DOHH2 (cell line): ENCODE data around the gene GPX5.
"Not testable (repeated sequence)": the region's sequence is repeated elsewhere in the genome, so short reads cannot be mapped to it uniquely, and the experiment has no call there.

Experiments used
- H3F3A ChIP-seq: fragments of 200-600 bp; sonication (generic), shearing (Covaris generic); 2 replicates; pipeline ENCODE4 v1.6.0; 2016; ENCODE audit warnings: antibody characterized with exemption, mild to moderate bottlenecking; ENCODE audit not compliant: control insufficient read depth, insufficient read depth
- H3K27ac ChIP-seq: fragments of 200-600 bp; sonication (generic); 2 replicates; pipeline ENCODE4 v1.5.1; 2014; ENCODE audit warnings: low read depth, mild to moderate bottlenecking, low read length, moderate library complexity
- H3K27me3 ChIP-seq: fragments of 200-600 bp; sonication (generic); 2 replicates; pipeline ENCODE4 v1.6.1; 2014; ENCODE audit warnings: mild to moderate bottlenecking, low read length, mixed read lengths; ENCODE audit not compliant: control insufficient read depth
- H3K36me3 ChIP-seq: fragments of 200-600 bp; sonication (generic); 2 replicates; pipeline ENCODE4 v1.6.1; 2014; ENCODE audit warnings: mild to moderate bottlenecking, low read length, moderate library complexity, mixed read lengths; ENCODE audit not compliant: control insufficient read depth
- H3K4me1 ChIP-seq: fragments of 200-600 bp; sonication (generic); 2 replicates; pipeline ENCODE4 v1.6.1; 2014; ENCODE audit warnings: mild to moderate bottlenecking, low read length, mixed read lengths; ENCODE audit not compliant: control insufficient read depth
- H3K4me2 ChIP-seq: fragments of 200-600 bp; sonication (generic); 2 replicates; pipeline ENCODE4 v1.6.0; 2014; ENCODE audit warnings: mild to moderate bottlenecking, low read length, moderate library complexity
- H3K4me3 ChIP-seq: fragments of 200-600 bp; sonication (generic); 2 replicates; pipeline ENCODE4 v1.5.1; 2014; ENCODE audit warnings: mild to moderate bottlenecking, low read length, mixed read lengths
- H3K79me2 ChIP-seq: fragments of 200-600 bp; sonication (generic); 2 replicates; pipeline ENCODE4 v1.6.1; 2014; ENCODE audit warnings: mild to moderate bottlenecking, low read length, mixed read lengths; ENCODE audit not compliant: control insufficient read depth
- H3K9me2 ChIP-seq: fragments of 200-600 bp; sonication (generic); replicated peaks from 2 replicates; pipeline ENCODE4 v1.6.1; 2014; ENCODE audit warnings: mild to moderate bottlenecking, low read length, mixed read lengths; ENCODE audit not compliant: control insufficient read depth
- H3K9me3 ChIP-seq: fragments of 200-600 bp; sonication (generic); 2 replicates; pipeline ENCODE4 v1.6.1; 2014; ENCODE audit warnings: antibody characterized with exemption, low read length, mixed read lengths; ENCODE audit not compliant: control insufficient read depth, insufficient read depth
- H4K20me1 ChIP-seq: fragments of 200-600 bp; sonication (generic); 2 replicates; pipeline ENCODE4 v1.6.0; 2014; ENCODE audit warnings: low read depth, mild to moderate bottlenecking, antibody characterized with exemption, low read length, moderate library complexity; ENCODE audit not compliant: control insufficient read depth, insufficient read depth
- CTCF ChIP-seq: fragments of 200-600 bp; sonication (generic); IDR thresholded peaks from one replicate; pipeline ENCODE4 v1.5.1; 2014; ENCODE audit warnings: antibody characterized with exemption, mild to moderate bottlenecking, low read depth, low read length; ENCODE audit not compliant: poor library complexity, severe bottlenecking
- EZH2phosphoT487 ChIP-seq: fragments of 200-600 bp; sonication (generic); IDR thresholded peaks from 2 replicates; pipeline ENCODE4 v1.6.1; 2017; ENCODE audit warnings: borderline replicate concordance, mild to moderate bottlenecking, antibody characterized with exemption, low read length, moderate library complexity, mixed read lengths

The GPX5 gene

GRCh38 chr6:28497893-28498292 is 27.8 kb upstream of the GPX5 start:
- Histone ChIP-seq H3K27ac (no peak overlapping the region), H3K36me3 (no peaks in the 10 kb centered on the region), H3K9me3 (no peaks in the 10 kb centered on the region), H3K27me3 (no peaks in the 10 kb centered on the region), H3K4me1 (no peaks in the 10 kb centered on the region), H3K4me3 (no peak overlapping the region), H3F3A (no peaks in the 10 kb centered on the region), H3K79me2 (no peaks in the 10 kb centered on the region), H4K20me1 (no peaks in the 10 kb centered on the region), H3K9me2 (no peaks in the 10 kb centered on the region), H3K4me2 (no peak overlapping the region)
- TF ChIP-seq EZH2phosphoT487 (no peak), CTCF (no peak)

DNA sequence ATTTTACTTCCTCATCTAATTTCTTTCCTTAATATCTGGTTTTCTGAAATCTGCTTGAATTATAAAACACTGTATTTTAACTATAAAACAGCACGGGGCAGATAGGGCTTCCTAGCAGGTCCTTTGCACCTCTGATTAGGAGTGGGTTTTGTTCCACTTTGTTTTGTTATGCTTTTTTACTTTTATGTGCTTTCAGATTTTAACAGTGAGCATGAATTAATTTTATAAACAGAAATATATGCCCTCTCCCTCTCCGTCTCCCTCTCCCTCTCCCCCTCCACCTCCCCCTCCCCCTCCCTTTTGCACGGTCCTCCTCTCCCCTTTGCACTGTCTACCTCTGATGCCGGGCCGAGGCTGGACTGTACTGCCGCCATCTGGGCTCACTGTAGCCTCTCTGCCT is 24.4 kb upstream of the GPX5 start:
- no peaks in the 10 kb centered on the region for H3K79me2 ChIP-seq
- TF ChIP-seq EZH2phosphoT487 (no peak), CTCF (no peak)
- H3K4me2 ChIP-seq, result no peak overlapping the region

DNA sequence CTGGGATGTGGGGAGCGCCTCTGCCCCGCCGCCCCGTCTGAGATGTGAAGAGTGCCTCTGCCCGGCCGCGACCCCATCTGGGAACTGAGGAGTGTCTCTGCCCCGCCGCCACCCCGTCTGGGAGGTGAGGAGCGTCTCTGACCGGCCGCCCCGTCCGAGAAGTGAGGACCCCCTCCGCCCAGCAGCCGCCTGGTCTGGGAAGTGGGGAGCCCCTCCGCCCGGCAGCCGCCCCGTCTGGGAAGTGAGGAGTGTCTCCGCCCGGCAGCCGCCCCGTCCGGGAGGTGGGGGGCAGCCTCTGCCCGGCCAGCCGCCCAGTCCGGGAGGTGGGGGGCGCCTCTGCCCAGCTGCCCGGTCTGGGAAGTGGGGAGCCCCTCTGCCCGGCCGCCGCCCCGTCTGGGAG is 23.5 kb upstream of the GPX5 start:
- peaks cover 30% of the 10 kb centered on the region for H3K27me3 ChIP-seq
- H3K4me3 ChIP-seq, H3K4me2 ChIP-seq, H3K9me3 ChIP-seq, H4K20me1 ChIP-seq, H3K36me3 ChIP-seq, H3K9me2 ChIP-seq, H3K79me2 ChIP-seq, H3K27ac ChIP-seq, H3K4me1 ChIP-seq, H3F3A ChIP-seq: not testable (repeated sequence)

More for the DNA sequence above, 24.4 kb upstream of the GPX5 start:
- no peaks in the 10 kb centered on the region for H3K36me3 ChIP-seq
- no peaks in the 10 kb centered on the region for H3F3A ChIP-seq
- no peak overlapping the region for H3K27ac ChIP-seq
- no peaks in the 10 kb centered on the region for H3K9me3 ChIP-seq
- H3K4me3 ChIP-seq, result no peak overlapping the region
- H3K4me1 ChIP-seq, result no peaks in the 10 kb centered on the region
- peaks cover 22% of the 10 kb centered on the region for H3K27me3 ChIP-seq
- no peaks in the 10 kb centered on the region for H3K9me2 ChIP-seq
- no peaks in the 10 kb centered on the region for H4K20me1 ChIP-seq

DNA sequence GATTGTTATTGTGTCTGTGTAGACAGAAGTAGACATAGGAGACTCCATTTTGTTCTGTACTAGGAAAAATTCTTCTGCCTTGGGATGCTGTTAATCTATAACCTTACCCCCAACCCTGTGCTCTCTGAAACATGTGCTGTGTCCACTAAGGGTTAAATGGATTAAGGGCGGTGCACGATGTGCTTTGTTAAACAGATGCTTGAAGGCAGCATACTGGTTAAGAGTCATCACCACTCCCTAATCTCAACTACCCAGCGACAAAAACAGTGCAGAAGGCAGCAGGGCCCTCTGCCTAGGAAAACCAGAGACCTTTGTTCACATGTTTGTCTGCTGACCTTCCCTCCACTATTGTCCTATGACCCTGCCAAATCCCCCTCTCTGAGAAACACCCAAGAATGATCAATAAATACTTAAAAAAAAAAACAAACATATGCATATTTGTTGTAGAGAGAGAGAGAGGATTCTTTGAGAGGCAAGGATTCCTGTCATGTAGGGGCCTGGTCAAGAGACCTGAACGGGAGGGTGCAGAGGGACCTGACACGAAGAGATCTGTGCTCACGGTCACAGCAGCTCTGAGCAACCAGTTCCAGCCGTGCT is 22.9 kb upstream of the GPX5 start:
- not testable (repeated sequence) for H3K4me3 ChIP-seq, H4K20me1 ChIP-seq, H3K4me1 ChIP-seq, H3K4me2 ChIP-seq, H3F3A ChIP-seq, H3K79me2 ChIP-seq, H3K27ac ChIP-seq, H3K9me2 ChIP-seq, H3K9me3 ChIP-seq, H3K36me3 ChIP-seq
- H3K27me3 ChIP-seq, result peaks cover 34% of the 10 kb centered on the region
